Upper lobe of right lung (tissue), 1 donor: ENCODE data around the gene SPATA18. TPM values are rescaled to one million over a fixed set of nuclear protein-coding genes. Genes with fewer than 3 reads are reported as not detected.
A peak's percentile ranks its signal among the peaks of the same experiment; 100 is the strongest.

Source experiments
- ATAC-seq: fragments of 200-7000 bp; cut with Tn5 transposase; one replicate; pipeline ENCODE4 v1.9.1; 2020; ENCODE audit warnings: mild to moderate bottlenecking, moderate library complexity
- DNase-seq: peaks from one replicate; pipeline ENCODE4 v3.0.0-alpha.2; 2020
- H3K27ac ChIP-seq: fragments of 200-600 bp; one replicate; pipeline ENCODE4 v1.8.0; 2022
- H3K27me3 ChIP-seq: fragments of 200-600 bp; one replicate; pipeline ENCODE4 v1.8.0; 2022; ENCODE audit warnings: mild to moderate bottlenecking
- H3K36me3 ChIP-seq: fragments of 200-600 bp; one replicate; pipeline ENCODE4 v1.8.0; 2022
- H3K4me1 ChIP-seq: fragments of 200-600 bp; one replicate; pipeline ENCODE4 v1.8.0; 2022
- H3K4me3 ChIP-seq: fragments of 200-600 bp; one replicate; pipeline ENCODE4 v1.8.0; 2022; ENCODE audit warnings: mild to moderate bottlenecking
- H3K9me3 ChIP-seq: fragments of 200-600 bp; one replicate; pipeline ENCODE4 v1.8.0; 2022
- CTCF ChIP-seq: fragments of 200-600 bp; IDR thresholded peaks from one replicate; pipeline ENCODE4 v1.8.0; 2022; ENCODE audit warnings: antibody characterized with exemption
- intact Hi-C: fragments of 100-400 bp; cut with DNase I; formaldehyde crosslinking; loops from one replicate; pipeline ENCODE4 v1.11.0; 2022
- total RNA-seq: library from RNA; stranded (reverse); fragmentation: NEBNext Ultra II Directional; extraction: Animal tissue kit (Norgen Biotek cat#: 25700); gene quantifications from one replicate; pipeline ENCODE4 v1.2.1, GENCODE V29; 2021
- donor health status: DM: no; HTN: yes; CAD: no; lungs with severe emphysema.

The SPATA18 gene
- total RNA-seq, 1 donor from 2014 or later: 17.3 TPM

- H3K4me1 ChIP-seq: no peaks in the 10 kb centered on the region
- H3K27me3 ChIP-seq: no peaks in the 10 kb centered on the region
- TF ChIP-seq CTCF: no peak
- no peak for DNase-seq
- no peak for ATAC-seq
- peaks cover 7% of the 10 kb centered on the region for H3K36me3 ChIP-seq
- H3K9me3 ChIP-seq: no peaks in the 10 kb centered on the region
- no peak within 1 kb of the TSS for H3K27ac ChIP-seq
- intact Hi-C loops: no loop called here
- no peak within 1 kb of the TSS for H3K4me3 ChIP-seq
These were observed 31.0 kb upstream of the SPATA18 start, which contains the start of gene LRRC66 for GRCh38 chr4:52019936-52020657. Gene LRRC66, minus strand, starts transcription at chr4:52020363. Its CDS starts 2,750 bp downstream, at chr4:52017613.

GRCh38 chr4:52028970-52029369 is 22.1 kb upstream of the SPATA18 start:
- no peak for DNase-seq
- no peak for TF ChIP-seq CTCF
- ATAC-seq: no peak
- Histone ChIP-seq H3K27ac (no peak overlapping the region), H3K4me1 (no peaks in the 10 kb centered on the region), H3K36me3 (peaks cover 34% of the 10 kb centered on the region), H3K4me3 (no peak overlapping the region), H3K9me3 (no peaks in the 10 kb centered on the region), H3K27me3 (no peaks in the 10 kb centered on the region)
- intact Hi-C loops: no loop called here

GRCh38 chr4:52032005-52032404 is 19.1 kb upstream of the SPATA18 start:
- Histone ChIP-seq H3K27ac (no peak overlapping the region), H3K4me3 (no peak overlapping the region), H3K27me3 (no peaks in the 10 kb centered on the region), H3K36me3 (peaks cover 27% of the 10 kb centered on the region), H3K4me1 (peaks cover 2% of the 10 kb centered on the region), H3K9me3 (no peaks in the 10 kb centered on the region)
- intact Hi-C loops: no loop called here
- no peak for TF ChIP-seq CTCF
- DNase-seq (no peak), ATAC-seq (peak; percentile 26)

- ATAC-seq: no peak
- H3K27me3 ChIP-seq: no peaks in the 10 kb centered on the region
- H3K4me1 ChIP-seq: peaks cover 14% of the 10 kb centered on the region
- no peak for TF ChIP-seq CTCF
- DNase-seq: no peak
- H3K9me3 ChIP-seq: no peaks in the 10 kb centered on the region
- H3K36me3 ChIP-seq: peaks cover 10% of the 10 kb centered on the region
- intact Hi-C loops: no loop called here
- H3K4me3 ChIP-seq: no peak overlapping the region
- no peak overlapping the region for H3K27ac ChIP-seq
These were observed 15.9 kb upstream of the SPATA18 start for GRCh38 chr4:52035190-52035589.

GRCh38 chr4:52036886-52037530 is 14.1 kb upstream of the SPATA18 start:
- intact Hi-C loops: no loop called here
- Histone ChIP-seq H3K27ac (no peak overlapping the region), H3K4me3 (peak overlapping the region; percentile 79), H3K36me3 (peaks cover 6% of the 10 kb centered on the region), H3K27me3 (no peaks in the 10 kb centered on the region), H3K4me1 (peaks cover 14% of the 10 kb centered on the region), H3K9me3 (no peaks in the 10 kb centered on the region)
- no peak for ATAC-seq
- no peak for DNase-seq
- TF ChIP-seq CTCF: no peak
